Hepatocyte (in vitro differentiated cells): ENCODE results near the gene GRID1. TPM values are rescaled to one million over a fixed set of nuclear protein-coding genes. Genes with fewer than 3 reads are reported as not detected.

Source experiments
- DNase-seq: peaks from one replicate; pipeline ENCODE4 v3.0.0-alpha.2; 2016; ENCODE audit warnings: low spot score
- H2AFZ ChIP-seq: fragments of 200-600 bp; sonication (generic); 2 replicates; pipeline ENCODE4 v1.6.0; 2016; ENCODE audit warnings: antibody characterized with exemption, mild to moderate bottlenecking
- H3K27ac ChIP-seq: fragments of 200-600 bp; sonication (generic); 2 replicates; pipeline ENCODE4 v1.5.1; 2016; ENCODE audit warnings: mild to moderate bottlenecking
- H3K27me3 ChIP-seq: fragments of 200-600 bp; sonication (generic); 2 replicates; pipeline ENCODE4 v1.6.1; 2016
- H3K36me3 ChIP-seq: fragments of 200-600 bp; sonication (generic); replicated peaks from 2 replicates; pipeline ENCODE4 v1.5.1; 2016; ENCODE audit warnings: low read depth; ENCODE audit not compliant: insufficient read depth
- H3K4me1 ChIP-seq: fragments of 200-600 bp; sonication (generic); 2 replicates; pipeline ENCODE4 v1.5.1; 2016; ENCODE audit warnings: mild to moderate bottlenecking, moderate library complexity; ENCODE audit not compliant: insufficient read depth
- H3K4me2 ChIP-seq: fragments of 200-600 bp; sonication (generic); 2 replicates; pipeline ENCODE4 v1.6.0; 2016
- H3K4me3 ChIP-seq: fragments of 200-600 bp; sonication (generic); 2 replicates; pipeline ENCODE4 v1.5.1; 2016; ENCODE audit warnings: mild to moderate bottlenecking
- H3K79me2 ChIP-seq: fragments of 200-600 bp; sonication (generic); 2 replicates; pipeline ENCODE4 v1.6.0; 2017; ENCODE audit warnings: mild to moderate bottlenecking
- H3K9me2 ChIP-seq: fragments of 200-600 bp; sonication (generic); replicated peaks from 2 replicates; pipeline ENCODE4 v1.6.0; 2017; ENCODE audit warnings: mild to moderate bottlenecking; ENCODE audit not compliant: insufficient read depth
- H3K9me3 ChIP-seq: fragments of 200-600 bp; sonication (generic); 2 replicates; pipeline ENCODE4 v1.5.1; 2016; ENCODE audit warnings: low read depth, mild to moderate bottlenecking
- H4K20me1 ChIP-seq: fragments of 200-600 bp; sonication (generic); 2 replicates; pipeline ENCODE4 v1.6.0; 2016; ENCODE audit warnings: mild to moderate bottlenecking; ENCODE audit not compliant: insufficient read depth, poor library complexity, severe bottlenecking
- EZH2 ChIP-seq: fragments of 200-600 bp; sonication (generic); IDR thresholded peaks from 2 replicates; pipeline ENCODE4 v1.6.1; 2016; ENCODE audit warnings: antibody characterized with exemption, mild to moderate bottlenecking, borderline replicate concordance
- EZH2phosphoT487 ChIP-seq: fragments of 200-600 bp; sonication (generic); IDR thresholded peaks from one replicate; pipeline ENCODE4 v1.6.1; 2018; ENCODE audit warnings: antibody characterized with exemption, mild to moderate bottlenecking, low read depth, moderate library complexity; ENCODE audit not compliant: unreplicated experiment, severe bottlenecking
- WGBS: methylation state at CpG from one replicate; pipeline ENCODE4 v1.1.6; 2016; ENCODE audit warnings: low lambda C conversion rate; ENCODE audit errors: missing lambda C conversion rate; 5-methylcytosine and 5-hydroxymethylcytosine counted together
- polyA plus RNA-seq: library from polyadenylated mRNA; unstranded; fragments of >200 nt; fragmentation: Nextera tagmentation; extraction: Ambion mirVana; gene quantifications from 2 replicates; pipeline ENCODE4 v1.2.1, GENCODE V29; 2016
- total RNA-seq: library from RNA; depleted of rRNA; stranded (reverse); fragments of >200 nt; gene quantifications from 2 replicates; pipeline ENCODE4 v1.2.3, GENCODE V29; 2014
- TF ChIP-seq, protein P1 (sequence below): fragments of 200-600 bp; sonication (generic); IDR thresholded peaks from 2 replicates; pipeline ENCODE4 v1.5.1; 2016; ENCODE audit warnings: antibody characterized with exemption, mild to moderate bottlenecking; ENCODE audit not compliant: poor library complexity

Gene GRID1
- total and polyA plus RNA-seq, 2 experiments from 2014 or later: 0.07 to 0.37 TPM

DNA sequence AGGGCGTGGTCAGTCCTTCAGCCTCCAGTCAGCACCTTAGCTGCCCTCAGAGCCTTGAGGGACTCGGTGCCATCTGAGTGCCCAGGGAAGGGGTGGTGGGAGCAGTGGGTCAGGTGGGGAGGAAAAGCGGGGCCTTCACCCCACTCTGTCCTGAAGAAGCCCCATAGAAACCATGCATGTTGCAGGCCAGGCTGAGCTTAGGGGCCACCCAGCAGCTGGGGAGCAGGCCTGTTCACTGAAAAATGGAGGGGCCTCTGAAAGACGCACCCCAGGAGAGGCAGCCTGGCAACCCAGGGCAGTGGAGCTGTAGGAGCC, 144.3 kb downstream of the GRID1 start:
- H3K9me3 ChIP-seq: no peaks in the 10 kb centered on the region
- H3K9me2 ChIP-seq: no peaks in the 10 kb centered on the region
- WGBS: 94% methylated on average over 4 of the region's 4 CpGs
- TF ChIP-seq EZH2phosphoT487 (no peak), EZH2 (no peak)
- TF ChIP-seq, protein P1, sequence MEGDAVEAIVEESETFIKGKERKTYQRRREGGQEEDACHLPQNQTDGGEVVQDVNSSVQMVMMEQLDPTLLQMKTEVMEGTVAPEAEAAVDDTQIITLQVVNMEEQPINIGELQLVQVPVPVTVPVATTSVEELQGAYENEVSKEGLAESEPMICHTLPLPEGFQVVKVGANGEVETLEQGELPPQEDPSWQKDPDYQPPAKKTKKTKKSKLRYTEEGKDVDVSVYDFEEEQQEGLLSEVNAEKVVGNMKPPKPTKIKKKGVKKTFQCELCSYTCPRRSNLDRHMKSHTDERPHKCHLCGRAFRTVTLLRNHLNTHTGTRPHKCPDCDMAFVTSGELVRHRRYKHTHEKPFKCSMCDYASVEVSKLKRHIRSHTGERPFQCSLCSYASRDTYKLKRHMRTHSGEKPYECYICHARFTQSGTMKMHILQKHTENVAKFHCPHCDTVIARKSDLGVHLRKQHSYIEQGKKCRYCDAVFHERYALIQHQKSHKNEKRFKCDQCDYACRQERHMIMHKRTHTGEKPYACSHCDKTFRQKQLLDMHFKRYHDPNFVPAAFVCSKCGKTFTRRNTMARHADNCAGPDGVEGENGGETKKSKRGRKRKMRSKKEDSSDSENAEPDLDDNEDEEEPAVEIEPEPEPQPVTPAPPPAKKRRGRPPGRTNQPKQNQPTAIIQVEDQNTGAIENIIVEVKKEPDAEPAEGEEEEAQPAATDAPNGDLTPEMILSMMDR: no peak
- H3K4me2 ChIP-seq: no peak overlapping the region
- no peaks in the 10 kb centered on the region for H3K36me3 ChIP-seq
- H3K4me1 ChIP-seq: no peaks in the 10 kb centered on the region
- H4K20me1 ChIP-seq: no peaks in the 10 kb centered on the region
- no peaks in the 10 kb centered on the region for H3K27me3 ChIP-seq
- H3K4me3 ChIP-seq: no peak overlapping the region
- DNase-seq: no peak
- H3K27ac ChIP-seq: no peak overlapping the region
- H2AFZ ChIP-seq: no peak overlapping the region
- no peaks in the 10 kb centered on the region for H3K79me2 ChIP-seq

DNA sequence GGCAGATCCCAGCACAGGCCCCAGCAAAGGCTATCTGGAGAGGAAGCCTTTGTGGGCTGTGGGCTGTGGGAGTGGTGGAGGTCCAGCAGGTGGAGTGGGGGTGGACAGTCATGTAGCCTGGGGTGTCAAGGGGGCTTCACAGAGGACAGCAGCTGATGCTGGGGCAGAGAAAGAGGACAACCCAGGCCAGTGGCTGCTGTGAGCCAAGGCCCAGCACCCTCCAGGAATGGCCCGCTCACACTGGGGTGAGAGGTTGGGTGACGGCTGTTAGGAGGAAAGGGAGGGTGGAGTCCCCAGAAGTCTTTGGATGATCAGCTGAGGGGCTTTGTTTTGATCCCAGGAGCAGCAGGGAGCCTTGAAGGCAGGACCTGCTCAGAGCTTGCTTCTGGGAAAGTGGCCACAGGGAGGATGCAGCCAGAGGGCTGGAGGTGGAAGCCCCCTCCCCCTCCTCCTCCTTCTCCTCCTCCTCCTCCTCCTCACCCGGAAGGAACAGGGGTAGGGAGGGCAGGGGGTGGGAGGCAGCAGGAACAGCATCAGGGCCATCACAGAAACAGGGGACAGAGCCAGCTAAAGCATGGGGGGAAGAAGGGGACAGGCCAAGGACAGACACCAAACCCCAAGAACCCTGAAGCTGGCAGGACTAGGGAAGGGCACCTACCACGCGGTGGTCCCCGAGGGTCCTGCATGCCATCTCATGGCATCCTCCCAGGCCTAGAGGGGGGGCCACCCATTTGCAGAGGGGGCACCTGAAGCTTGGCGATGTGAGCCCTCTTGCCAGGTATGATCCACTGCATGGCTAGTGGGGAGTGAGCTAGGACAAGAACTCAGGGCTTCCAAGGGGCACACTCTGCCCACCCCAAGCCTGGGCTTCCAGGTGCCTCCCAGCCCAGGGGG, 144.9 kb downstream of the GRID1 start:
- no peak for DNase-seq
- H2AFZ ChIP-seq: no peak overlapping the region
- TF ChIP-seq EZH2 (no peak), EZH2phosphoT487 (no peak)
- TF ChIP-seq, protein P1: no peak
- H3K9me2 ChIP-seq: no peaks in the 10 kb centered on the region
- no peaks in the 10 kb centered on the region for H3K79me2 ChIP-seq
- no peaks in the 10 kb centered on the region for H3K36me3 ChIP-seq
- H3K27me3 ChIP-seq: no peaks in the 10 kb centered on the region
- H4K20me1 ChIP-seq: no peaks in the 10 kb centered on the region
- H3K4me2 ChIP-seq: no peak overlapping the region
- H3K9me3 ChIP-seq: no peaks in the 10 kb centered on the region
- no peak overlapping the region for H3K4me3 ChIP-seq
- H3K27ac ChIP-seq: no peak overlapping the region
- WGBS: 76% methylated on average over 6 of the region's 7 CpGs
- H3K4me1 ChIP-seq: no peaks in the 10 kb centered on the region

DNA sequence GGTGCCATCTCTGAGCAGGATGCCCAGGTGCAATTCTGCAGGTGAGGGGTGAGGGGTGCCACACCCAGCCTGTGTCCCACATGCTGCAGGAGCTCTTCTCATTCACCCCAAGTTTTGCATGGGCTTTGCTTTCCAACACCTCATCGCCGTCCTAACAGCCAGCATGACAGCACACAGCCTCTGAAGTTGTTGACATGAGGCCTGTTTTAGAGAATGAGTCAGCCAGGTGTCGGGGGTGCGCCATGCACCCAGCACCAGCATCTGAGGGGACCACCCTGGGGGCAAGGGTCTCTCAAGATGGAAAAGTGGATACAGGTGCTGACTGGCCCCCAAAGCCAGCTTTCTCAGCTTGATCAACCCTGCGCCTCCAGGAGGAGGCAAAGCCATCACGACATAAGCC, 146.0 kb downstream of the GRID1 start:
- no peak for DNase-seq
- Histone ChIP-seq H3K79me2 (no peaks in the 10 kb centered on the region), H4K20me1 (no peaks in the 10 kb centered on the region), H3K27ac (no peak overlapping the region), H3K4me3 (no peak overlapping the region), H3K36me3 (no peaks in the 10 kb centered on the region), H3K4me1 (no peaks in the 10 kb centered on the region), H3K4me2 (no peak overlapping the region), H2AFZ (no peak overlapping the region), H3K27me3 (no peaks in the 10 kb centered on the region), H3K9me2 (no peaks in the 10 kb centered on the region), H3K9me3 (no peaks in the 10 kb centered on the region)
- no peak for TF ChIP-seq EZH2
- TF ChIP-seq, protein P1: no peak
- no peak for TF ChIP-seq EZH2phosphoT487
- 78% methylated on average over 6 of the region's 6 CpGs for whole genome bisulfite sequencing
